AG04449 (cell line): ENCODE data around the gene MRPL52.

ENCODE experiments used
- CTCF ChIA-PET: fragments of 350-600 bp; formaldehyde crosslinking; extraction: SDS; loops from one replicate; lab custom pipeline; 2021; ENCODE audit warnings: antibody characterized with exemption; lab: Yijun Ruan, JAX
- POLR2A ChIA-PET: fragments of 400-600, 350-600 bp; formaldehyde crosslinking; extraction: SDS; loops from one replicate; lab custom pipeline; 2020; ENCODE audit warnings: antibody characterized with exemption, inconsistent platforms; lab: Yijun Ruan, JAX
- DNase-seq: peaks from one replicate; pipeline ENCODE4 v3.0.0-alpha.2; 2010; ENCODE audit warnings: low read depth, low spot score
- H3K4me3 ChIP-seq: 2 replicates; pipeline ENCODE4 v1.5.1; 2011; ENCODE audit warnings: low read depth, mild to moderate bottlenecking, control low read depth, low read length
- CTCF ChIP-seq: IDR thresholded peaks from one replicate; pipeline ENCODE4 v1.5.1; 2011; ENCODE audit warnings: mild to moderate bottlenecking, moderate library complexity, low read length, control low read depth, inconsistent platforms; ENCODE audit not compliant: insufficient read depth; ENCODE audit errors: missing control alignments

Gene MRPL52

GRCh38 chr14:22884076-22884737, 54.5 kb downstream of the MRPL52 start:
- POLR2A ChIA-PET: interaction anchor here (0.6 kb wide), 1 partner anchor 243 kb away, joined by 3 read pairs; no protein-coding TSS in a partner anchor
- no peak for TF ChIP-seq CTCF
- CTCF ChIA-PET: interaction anchor here (0.9 to 11.5 kb wide), 6 partner anchors 11 to 327 kb away, joined by 3 to 189 read pairs (median 12); partner anchors contain the start of gene LRP10
- DNase-seq: no peak
- H3K4me3 ChIP-seq: no peak overlapping the region
